Smooth muscle cell (in vitro differentiated cells): ENCODE data around the gene RPS19BP1. TPM values are rescaled to one million over a fixed set of nuclear protein-coding genes. Genes with fewer than 3 reads are reported as not detected.

Experiments used
- DNase-seq: peaks from one replicate; lab custom pipeline; 2025; ENCODE audit not compliant: unreplicated experiment; lab: John Stamatoyannopoulos, UW
- H2AFZ ChIP-seq: fragments of 200-600 bp; sonication (generic); 2 replicates; pipeline ENCODE4 v1.6.0; 2016; ENCODE audit warnings: antibody characterized with exemption, low read depth, mild to moderate bottlenecking
- H3F3A ChIP-seq: fragments of 200-600 bp; sonication (generic); 2 replicates; pipeline ENCODE4 v1.6.0; 2017; ENCODE audit warnings: antibody characterized with exemption, low read depth
- H3K27ac ChIP-seq: fragments of 200-600 bp; sonication (generic); 2 replicates; pipeline ENCODE4 v1.5.1; 2016; ENCODE audit warnings: low read depth, mild to moderate bottlenecking
- H3K27me3 ChIP-seq: fragments of 200-600 bp; sonication (generic); 2 replicates; pipeline ENCODE4 v1.6.1; 2016; ENCODE audit warnings: low read depth, mild to moderate bottlenecking
- H3K36me3 ChIP-seq: fragments of 200-600 bp; sonication (generic); 2 replicates; pipeline ENCODE4 v1.5.1; 2016; ENCODE audit warnings: low read depth
- H3K4me1 ChIP-seq: fragments of 200-600 bp; sonication (generic); 2 replicates; pipeline ENCODE4 v1.5.1; 2016; ENCODE audit warnings: low read depth
- H3K4me2 ChIP-seq: fragments of 200-600 bp; sonication (generic); 2 replicates; pipeline ENCODE4 v1.6.0; 2016; ENCODE audit warnings: mild to moderate bottlenecking
- H3K4me3 ChIP-seq: fragments of 200-600 bp; sonication (generic); 2 replicates; pipeline ENCODE4 v1.5.1; 2016; ENCODE audit warnings: mild to moderate bottlenecking
- H3K79me2 ChIP-seq: fragments of 200-600 bp; sonication (generic); 2 replicates; pipeline ENCODE4 v1.6.0; 2016; ENCODE audit warnings: low read depth, mild to moderate bottlenecking
- H3K9ac ChIP-seq: fragments of 200-600 bp; sonication (generic); 2 replicates; pipeline ENCODE4 v1.6.0; 2016; ENCODE audit warnings: low read depth
- H3K9me3 ChIP-seq: fragments of 200-600 bp; sonication (generic); replicated peaks from 2 replicates; pipeline ENCODE4 v1.5.1; 2016; ENCODE audit warnings: low read depth
- H4K20me1 ChIP-seq: fragments of 200-600 bp; sonication (generic); 2 replicates; pipeline ENCODE4 v1.6.0; 2016; ENCODE audit warnings: low read depth
- CTCF ChIP-seq: fragments of 200-600 bp; sonication (generic); IDR thresholded peaks from 2 replicates; pipeline ENCODE4 v1.5.1; 2017; ENCODE audit warnings: borderline replicate concordance, mild to moderate bottlenecking, antibody characterized with exemption; ENCODE audit not compliant: insufficient read depth, poor library complexity, severe bottlenecking
- WGBS: methylation state at CpG from one replicate; pipeline ENCODE4 v1.1.7; 2016; ENCODE audit warnings: low lambda C conversion rate; 5-methylcytosine and 5-hydroxymethylcytosine counted together
- polyA plus RNA-seq: library from polyadenylated mRNA; unstranded; fragments of >200 nt; fragmentation: Nextera tagmentation; extraction: Ambion mirVana; gene quantifications from 2 replicates; pipeline ENCODE4 v1.2.1, GENCODE V29; 2016
- total RNA-seq: library from RNA; depleted of rRNA; stranded (reverse); fragments of >200 nt; gene quantifications from 2 replicates; pipeline ENCODE4 v1.2.3, GENCODE V29; 2014

RPS19BP1 gene
- total and polyA plus RNA-seq, 2 experiments from 2014 or later, result 71.6 to 97.1 TPM

GRCh38 chr22:39528080-39528661 is 4.4 kb downstream of the RPS19BP1 start:
- Histone ChIP-seq H3K4me1 (peaks cover 10% of the 10 kb centered on the region), H3F3A (peaks cover 6% of the 10 kb centered on the region), H2AFZ (no peak overlapping the region), H3K79me2 (peaks cover 25% of the 10 kb centered on the region), H3K4me2 (no peak overlapping the region), H3K4me3 (no peak overlapping the region), H3K9me3 (no peaks in the 10 kb centered on the region), H3K36me3 (no peaks in the 10 kb centered on the region), H4K20me1 (peaks cover 70% of the 10 kb centered on the region), H3K27me3 (no peaks in the 10 kb centered on the region), H3K9ac (no peak overlapping the region), H3K27ac (no peak overlapping the region)
- no peak for DNase-seq
- no peak for TF ChIP-seq CTCF
- 76% methylated on average over 12 of the region's 12 CpGs for WGBS

- TF ChIP-seq CTCF, result no peak
- peaks cover 77% of the 10 kb centered on the region for H4K20me1 ChIP-seq
- no peak for DNase-seq
- no peak overlapping the region for H3K4me3 ChIP-seq
- H3K27ac ChIP-seq, result no peak overlapping the region
- no peaks in the 10 kb centered on the region for H3K36me3 ChIP-seq
- H3K4me1 ChIP-seq, result peaks cover 12% of the 10 kb centered on the region
- no peak overlapping the region for H3K4me2 ChIP-seq
- H3K79me2 ChIP-seq, result peaks cover 32% of the 10 kb centered on the region
- WGBS, result 74% methylated on average over 6 of the region's 6 CpGs
- peaks cover 11% of the 10 kb centered on the region for H3F3A ChIP-seq
- no peaks in the 10 kb centered on the region for H3K27me3 ChIP-seq
- H3K9ac ChIP-seq, result no peak overlapping the region
- no peaks in the 10 kb centered on the region for H3K9me3 ChIP-seq
- H2AFZ ChIP-seq, result no peak overlapping the region
Measured at GRCh38 chr22:39527481-39527961, 5.0 kb downstream of the RPS19BP1 start.

- no peaks in the 10 kb centered on the region for H3K27me3 ChIP-seq
- peaks cover 36% of the 10 kb centered on the region for H3K79me2 ChIP-seq
- H3K9ac ChIP-seq, result no peak overlapping the region
- H3K9me3 ChIP-seq, result no peaks in the 10 kb centered on the region
- H3K36me3 ChIP-seq, result no peaks in the 10 kb centered on the region
- H2AFZ ChIP-seq, result no peak overlapping the region
- H3K27ac ChIP-seq, result peak overlapping the region; percentile 34
- WGBS, result 92% methylated on average over 4 of the region's 4 CpGs
- no peak overlapping the region for H3K4me3 ChIP-seq
- no peak overlapping the region for H3K4me2 ChIP-seq
- H3F3A ChIP-seq, result peaks cover 18% of the 10 kb centered on the region
- TF ChIP-seq CTCF, result no peak
- no peak for DNase-seq
- H4K20me1 ChIP-seq, result peaks cover 84% of the 10 kb centered on the region
- peaks cover 13% of the 10 kb centered on the region for H3K4me1 ChIP-seq
Measured at GRCh38 chr22:39526736-39527171, 5.8 kb downstream of the RPS19BP1 start.

- Histone ChIP-seq H2AFZ (no peak overlapping the region), H3K27ac (no peak overlapping the region), H3K4me2 (no peak overlapping the region), H3K27me3 (no peaks in the 10 kb centered on the region), H3K4me1 (peaks cover 12% of the 10 kb centered on the region), H3K36me3 (no peaks in the 10 kb centered on the region), H4K20me1 (peaks cover 96% of the 10 kb centered on the region), H3K4me3 (no peak overlapping the region), H3K9ac (no peak overlapping the region), H3K79me2 (peaks cover 38% of the 10 kb centered on the region), H3K9me3 (no peaks in the 10 kb centered on the region), H3F3A (peaks cover 25% of the 10 kb centered on the region)
- no peak for DNase-seq
- no peak for TF ChIP-seq CTCF
- WGBS, result 89% methylated on average over 4 of the region's 4 CpGs
Measured at GRCh38 chr22:39525658-39525975, 6.9 kb downstream of the RPS19BP1 start.
